Neural cell (in vitro differentiated cells): ENCODE results near the gene HBQ1. TPM values are rescaled to one million over a fixed set of nuclear protein-coding genes. Genes with fewer than 3 reads are reported as not detected.

Source experiments
- H2AFZ ChIP-seq: fragments of 200-600, 300-800 bp; sonication (generic), shearing (Covaris generic); 2 replicates; pipeline ENCODE4 v1.6.0; 2014; ENCODE audit warnings: low read depth, mild to moderate bottlenecking, antibody characterized with exemption, low read length, moderate library complexity
- H3F3A ChIP-seq: fragments of 200-600 bp; shearing (Covaris generic); 2 replicates; pipeline ENCODE4 v1.6.1; 2016; ENCODE audit warnings: mild to moderate bottlenecking, moderate library complexity, mixed read lengths, antibody characterized with exemption, low read length; ENCODE audit not compliant: insufficient read depth, poor library complexity, severe bottlenecking
- H3K27ac ChIP-seq: fragments of 200-600, 300-800 bp; sonication (generic), shearing (Covaris generic); 2 replicates; pipeline ENCODE4 v1.5.1; 2014; ENCODE audit warnings: mild to moderate bottlenecking, low read length, moderate library complexity
- H3K27me3 ChIP-seq: fragments of 300-800, 200-600 bp; sonication (generic), shearing (Covaris generic); 2 replicates; pipeline ENCODE4 v1.6.0; 2014; ENCODE audit warnings: mild to moderate bottlenecking, low read depth, low read length, moderate library complexity; ENCODE audit not compliant: insufficient read depth
- H3K36me3 ChIP-seq: fragments of 300-800, 200-600 bp; sonication (generic), shearing (Covaris generic); 2 replicates; pipeline ENCODE4 v1.5.1; 2014; ENCODE audit warnings: mild to moderate bottlenecking, antibody characterized with exemption, low read length, moderate library complexity; ENCODE audit not compliant: insufficient read depth
- H3K4me2 ChIP-seq: fragments of 300-800, 200-600 bp; sonication (generic), shearing (Covaris generic); 2 replicates; pipeline ENCODE4 v1.6.0; 2014; ENCODE audit warnings: mild to moderate bottlenecking, low read length
- H3K4me3 ChIP-seq: fragments of 300-800, 200-600 bp; sonication (generic), shearing (Covaris generic); 2 replicates; pipeline ENCODE4 v1.5.1; 2014; ENCODE audit warnings: mild to moderate bottlenecking, low read length, moderate library complexity
- H3K79me2 ChIP-seq: fragments of 200-600 bp; shearing (Covaris generic); replicated peaks from 2 replicates; pipeline ENCODE4 v1.6.0; 2014; ENCODE audit warnings: mild to moderate bottlenecking, low read length, moderate library complexity; ENCODE audit not compliant: insufficient read depth
- H3K9ac ChIP-seq: fragments of 300-800, 200-600 bp; sonication (generic), shearing (Covaris generic); 2 replicates; pipeline ENCODE4 v1.6.1; 2016; ENCODE audit warnings: mild to moderate bottlenecking, low read length, mixed read lengths
- H3K9me2 ChIP-seq: fragments of 200-600 bp; shearing (Covaris generic); 2 replicates; pipeline ENCODE4 v1.6.1; 2016; ENCODE audit warnings: mild to moderate bottlenecking, low read length, mixed read lengths; ENCODE audit not compliant: insufficient read depth
- H3K9me3 ChIP-seq: fragments of 200-600, 300-800 bp; sonication (generic), shearing (Covaris generic); 2 replicates; pipeline ENCODE4 v1.6.1; 2016; ENCODE audit warnings: mild to moderate bottlenecking, mixed run types, low read length, moderate library complexity, mixed read lengths
- H4K20me1 ChIP-seq: fragments of 200-600 bp; shearing (Covaris generic); 2 replicates; pipeline ENCODE4 v1.6.1; 2016; ENCODE audit warnings: mild to moderate bottlenecking, mixed run types; ENCODE audit not compliant: insufficient read depth
- EP300 ChIP-seq: fragments of 450-650 bp; conservative IDR thresholded peaks from 2 replicates; pipeline ENCODE4 v1.6.1; 2014; ENCODE audit warnings: antibody characterized with exemption, mild to moderate bottlenecking, moderate library complexity; ENCODE audit not compliant: poor library complexity, severe bottlenecking
- EZH2 ChIP-seq: fragments of 200-600, 300-800 bp; shearing (Covaris generic), sonication (generic); IDR thresholded peaks from 2 replicates; pipeline ENCODE4 v1.6.1; 2014; ENCODE audit warnings: antibody characterized with exemption, low read length, borderline replicate concordance, mild to moderate bottlenecking; ENCODE audit not compliant: insufficient read depth, poor library complexity, severe bottlenecking
- MXI1 ChIP-seq: fragments of 450-650 bp; conservative IDR thresholded peaks from 2 replicates; pipeline ENCODE4 v1.6.1; 2014; ENCODE audit warnings: antibody characterized with exemption, mild to moderate bottlenecking; ENCODE audit not compliant: poor library complexity, severe bottlenecking
- POLR2AphosphoS5 ChIP-seq: IDR thresholded peaks from 2 replicates; pipeline ENCODE4 v1.6.1; 2012
- RAD21 ChIP-seq: fragments of 450-650 bp; conservative IDR thresholded peaks from 2 replicates; pipeline ENCODE4 v1.6.1; 2014; ENCODE audit warnings: antibody characterized with exemption, mild to moderate bottlenecking, moderate library complexity
- REST ChIP-seq: IDR thresholded peaks from 2 replicates; pipeline ENCODE4 v1.6.1; 2012; ENCODE audit warnings: borderline replicate concordance
- SMC3 ChIP-seq: fragments of 450-650 bp; conservative IDR thresholded peaks from 2 replicates; pipeline ENCODE4 v1.6.1; 2014; ENCODE audit warnings: antibody characterized with exemption, mild to moderate bottlenecking, moderate library complexity; ENCODE audit not compliant: poor library complexity
- TAF1 ChIP-seq: IDR thresholded peaks from 2 replicates; pipeline ENCODE4 v1.6.1; 2012; ENCODE audit warnings: low read depth
- polyA plus RNA-seq: library from polyadenylated mRNA; depleted of rRNA; stranded (reverse); fragments of >200 nt; gene quantifications from 2 replicates; pipeline ENCODE4 v1.2.3, GENCODE V29; 2014
- TF ChIP-seq, protein P1 (sequence below): fragments of 450-650 bp; IDR thresholded peaks from 2 replicates; pipeline ENCODE4 v1.5.1; 2014; ENCODE audit warnings: antibody characterized with exemption, mild to moderate bottlenecking, moderate library complexity; ENCODE audit not compliant: poor library complexity, severe bottlenecking

Gene HBQ1
- polyA plus RNA-seq, 1 donor from 2014 or later: 4.5 TPM

- H2AFZ ChIP-seq: peak overlapping the region; percentile 9
- no peaks in the 10 kb centered on the region for H4K20me1 ChIP-seq
- H3K9me2 ChIP-seq: no peaks in the 10 kb centered on the region
- no peaks in the 10 kb centered on the region for H3K9me3 ChIP-seq
- no peak for TF ChIP-seq EZH2
- TF ChIP-seq REST: no peak
- TF ChIP-seq RAD21: no peak
- TF ChIP-seq, protein P1, sequence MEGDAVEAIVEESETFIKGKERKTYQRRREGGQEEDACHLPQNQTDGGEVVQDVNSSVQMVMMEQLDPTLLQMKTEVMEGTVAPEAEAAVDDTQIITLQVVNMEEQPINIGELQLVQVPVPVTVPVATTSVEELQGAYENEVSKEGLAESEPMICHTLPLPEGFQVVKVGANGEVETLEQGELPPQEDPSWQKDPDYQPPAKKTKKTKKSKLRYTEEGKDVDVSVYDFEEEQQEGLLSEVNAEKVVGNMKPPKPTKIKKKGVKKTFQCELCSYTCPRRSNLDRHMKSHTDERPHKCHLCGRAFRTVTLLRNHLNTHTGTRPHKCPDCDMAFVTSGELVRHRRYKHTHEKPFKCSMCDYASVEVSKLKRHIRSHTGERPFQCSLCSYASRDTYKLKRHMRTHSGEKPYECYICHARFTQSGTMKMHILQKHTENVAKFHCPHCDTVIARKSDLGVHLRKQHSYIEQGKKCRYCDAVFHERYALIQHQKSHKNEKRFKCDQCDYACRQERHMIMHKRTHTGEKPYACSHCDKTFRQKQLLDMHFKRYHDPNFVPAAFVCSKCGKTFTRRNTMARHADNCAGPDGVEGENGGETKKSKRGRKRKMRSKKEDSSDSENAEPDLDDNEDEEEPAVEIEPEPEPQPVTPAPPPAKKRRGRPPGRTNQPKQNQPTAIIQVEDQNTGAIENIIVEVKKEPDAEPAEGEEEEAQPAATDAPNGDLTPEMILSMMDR: no peak
- no peaks in the 10 kb centered on the region for H3K36me3 ChIP-seq
- H3F3A ChIP-seq: no peaks in the 10 kb centered on the region
- H3K4me2 ChIP-seq: peak overlapping the region; percentile 51
- peak overlapping the region; percentile 63 for H3K4me3 ChIP-seq
- peak overlapping the region; percentile 42 for H3K9ac ChIP-seq
- no peaks in the 10 kb centered on the region for H3K79me2 ChIP-seq
- H3K27ac ChIP-seq: no peak overlapping the region
- H3K27me3 ChIP-seq: peaks cover 47% of the 10 kb centered on the region
Measured at GRCh38 chr16:154217-155030, 25.8 kb upstream of the HBQ1 start.

- no peaks in the 10 kb centered on the region for H4K20me1 ChIP-seq
- H3K4me3 ChIP-seq: peak overlapping the region; percentile 63
- H3F3A ChIP-seq: no peaks in the 10 kb centered on the region
- no peaks in the 10 kb centered on the region for H3K79me2 ChIP-seq
- peak overlapping the region; percentile 42 for H3K9ac ChIP-seq
- no peak overlapping the region for H2AFZ ChIP-seq
- H3K27me3 ChIP-seq: peaks cover 48% of the 10 kb centered on the region
- TF ChIP-seq, protein P1: no peak
- TF ChIP-seq POLR2AphosphoS5 (no peak), SMC3 (no peak), MXI1 (no peak), RAD21 (no peak), REST (no peak), EZH2 (no peak), TAF1 (no peak), EP300 (no peak)
- H3K9me3 ChIP-seq: no peaks in the 10 kb centered on the region
- no peaks in the 10 kb centered on the region for H3K9me2 ChIP-seq
- H3K4me2 ChIP-seq: no peak overlapping the region
- H3K36me3 ChIP-seq: no peaks in the 10 kb centered on the region
- H3K27ac ChIP-seq: no peak overlapping the region
Measured at GRCh38 chr16:155031-155398, 25.2 kb upstream of the HBQ1 start.
